ENCODE measurements around the gene SUMO1. TPM values are rescaled to one million over a fixed set of nuclear protein-coding genes. Genes with fewer than 3 reads are reported as not detected.

Gene SUMO1
- polyA plus RNA-seq, 1 experiment, result 48.0 TPM

GRCh38 chr2:202215179-202215578 is 23.2 kb downstream of the SUMO1 start:
- POLR2A ChIA-PET, result no interaction called here
- Histone ChIP-seq H3K36me3 (ENCODE audit: control insufficient read depth, insufficient read depth, low read length) (no peaks in the 10 kb centered on the region), H3K27me3 (ENCODE audit: control insufficient read depth, insufficient read depth, low read length) (no peaks in the 10 kb centered on the region), H3K4me3 (ENCODE audit: low read depth, low read length) (no peak overlapping the region)
- DNase-seq (ENCODE audit: low read depth), result no peak
- CTCF ChIA-PET, result no interaction called here
- no peak for TF ChIP-seq CTCF (IDR thresholded peaks at IDR 0.05; ENCODE audit: insufficient read depth, low read depth, low read length)

- no peak for DNase-seq (ENCODE audit: low read depth)
- POLR2A ChIA-PET, result no interaction called here
- TF ChIP-seq CTCF (IDR thresholded peaks at IDR 0.05; ENCODE audit: insufficient read depth, low read depth, low read length), result no peak
- Histone ChIP-seq H3K4me3 (ENCODE audit: low read depth, low read length) (no peak overlapping the region), H3K27me3 (ENCODE audit: control insufficient read depth, insufficient read depth, low read length) (no peaks in the 10 kb centered on the region), H3K36me3 (ENCODE audit: control insufficient read depth, insufficient read depth, low read length) (peaks cover 2% of the 10 kb centered on the region; the same call in 1 of the 2 replicates)
- CTCF ChIA-PET, result interaction anchor here (0.6 kb wide), 2 partner anchors 97 to 294 kb away, joined by 3 to 4 read pairs; no protein-coding TSS in a partner anchor
Observed at GRCh38 chr2:202208526-202208925, 29.9 kb downstream of the SUMO1 start.

GRCh38 chr2:202204855-202205254 is 33.5 kb downstream of the SUMO1 start:
- no peak for DNase-seq (ENCODE audit: low read depth)
- ChIA-PET CTCF (no interaction called here), POLR2A (no interaction called here)
- H3K27me3 ChIP-seq (ENCODE audit: control insufficient read depth, insufficient read depth, low read length), result no peaks in the 10 kb centered on the region
- peaks cover 2% of the 10 kb centered on the region; the same call in 1 of the 2 replicates for H3K36me3 ChIP-seq (ENCODE audit: control insufficient read depth, insufficient read depth, low read length)
- no peak for TF ChIP-seq CTCF (IDR thresholded peaks at IDR 0.05; ENCODE audit: insufficient read depth, low read depth, low read length)
- no peak overlapping the region for H3K4me3 ChIP-seq (ENCODE audit: low read depth, low read length)

- H3K27me3 ChIP-seq (ENCODE audit: control insufficient read depth, insufficient read depth, low read length), result no peaks in the 10 kb centered on the region
- TF ChIP-seq CTCF (IDR thresholded peaks at IDR 0.05; ENCODE audit: insufficient read depth, low read depth, low read length), result no peak
- peaks cover 2% of the 10 kb centered on the region; the same call in 1 of the 2 replicates for H3K36me3 ChIP-seq (ENCODE audit: control insufficient read depth, insufficient read depth, low read length)
- CTCF ChIA-PET, result interaction anchor here (0.6 kb wide), 1 partner anchor 13 kb away, joined by 3 read pairs; no protein-coding TSS in a partner anchor
- H3K4me3 ChIP-seq (ENCODE audit: low read depth, low read length), result no peak overlapping the region
- POLR2A ChIA-PET, result no interaction called here
- no peak for DNase-seq (ENCODE audit: low read depth)
Observed at GRCh38 chr2:202203348-202203747, 35.0 kb downstream of the SUMO1 start.

- Histone ChIP-seq H3K27me3 (ENCODE audit: control insufficient read depth, insufficient read depth, low read length) (no peaks in the 10 kb centered on the region), H3K36me3 (ENCODE audit: control insufficient read depth, insufficient read depth, low read length) (no peaks in the 10 kb centered on the region), H3K4me3 (ENCODE audit: low read depth, low read length) (no peak overlapping the region)
- POLR2A ChIA-PET, result no interaction called here
- no peak for DNase-seq (ENCODE audit: low read depth)
- TF ChIP-seq CTCF (IDR thresholded peaks at IDR 0.05; ENCODE audit: insufficient read depth, low read depth, low read length), result no peak
- CTCF ChIA-PET, result no interaction called here
Observed at GRCh38 chr2:202201220-202202160, 36.9 kb downstream of the SUMO1 start.
